ENCODE results near the gene LRBA.
"Not testable (repeated sequence)": the region's sequence is repeated elsewhere in the genome, so short reads cannot be mapped to it uniquely, and the experiment has no call there.

The LRBA gene

GRCh38 chr4:150714462-150715438 lies 300.3 kb downstream of the LRBA start:
- DNase-seq: no peak

GRCh38 chr4:150713251-150713650 lies 301.8 kb downstream of the LRBA start:
- no peak for DNase-seq

GRCh38 chr4:150710770-150711375 lies 304.2 kb downstream of the LRBA start:
- no peak for DNase-seq

GRCh38 chr4:150708004-150708403 lies 307.1 kb downstream of the LRBA start:
- DNase-seq: no peak

DNA sequence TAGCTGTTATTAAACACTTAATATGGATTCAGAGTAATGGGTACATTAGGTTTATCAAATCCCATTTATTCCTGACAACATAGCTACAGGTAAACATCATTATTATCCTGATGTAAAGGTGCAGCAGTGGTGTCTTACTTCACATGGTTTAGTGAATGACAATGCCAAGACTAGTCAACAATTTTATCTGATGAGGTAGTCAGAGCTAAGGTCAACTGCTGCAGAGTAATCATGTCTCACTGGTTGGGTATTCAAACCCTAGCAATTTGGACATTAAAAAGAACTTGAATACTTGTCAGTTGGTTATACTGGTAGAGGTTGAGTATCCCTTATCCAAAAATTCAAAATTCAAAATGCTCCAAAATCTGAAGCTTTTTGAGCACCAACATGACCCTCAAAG lies 315.5 kb downstream of the LRBA start:
- DNase-seq: no peak

- DNase-seq: no peak
Measured at GRCh38 chr4:150695162-150695561, 319.9 kb downstream of the LRBA start.

DNA sequence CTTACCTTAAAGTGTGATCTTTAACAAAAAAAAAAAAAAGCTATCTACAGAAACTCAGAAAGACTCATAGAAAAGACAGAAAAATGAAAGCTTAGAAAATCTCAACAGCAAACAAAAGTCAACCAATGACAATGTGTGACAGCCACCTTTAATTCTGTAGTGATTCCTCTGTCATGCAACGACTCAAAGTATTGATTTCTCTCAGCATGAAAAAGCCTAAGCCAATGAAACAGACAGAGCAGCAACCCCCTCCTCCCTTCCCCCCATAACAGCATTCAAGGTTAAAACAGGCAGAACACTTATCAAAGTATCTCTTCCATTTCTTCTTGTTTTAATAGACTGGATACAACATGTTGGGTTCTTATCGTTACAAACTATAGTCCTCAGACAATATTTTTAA lies 320.6 kb downstream of the LRBA start:
- DNase-seq: no peak

GRCh38 chr4:150683775-150684350 lies 331.2 kb downstream of the LRBA start:
- no peak for DNase-seq

DNA sequence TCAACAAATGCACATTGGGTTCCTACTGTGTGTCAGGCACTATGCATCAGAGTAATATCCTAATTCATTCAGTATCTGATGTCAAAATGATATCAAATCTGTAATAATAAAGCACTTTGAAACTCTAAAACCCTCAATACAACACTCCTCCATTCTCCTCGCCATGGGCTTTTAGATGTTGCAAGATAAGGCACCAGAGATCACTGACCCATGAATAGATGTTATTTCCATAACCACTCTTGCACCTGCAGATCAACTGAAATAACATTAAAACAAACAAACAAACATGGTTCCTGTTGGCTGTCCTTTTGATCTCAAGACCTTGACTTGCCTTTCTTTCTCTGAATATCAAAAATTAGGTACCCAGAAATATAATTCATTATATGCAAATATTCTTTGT lies 333.0 kb downstream of the LRBA start:
- no peak for DNase-seq

- no peak for DNase-seq
Measured at GRCh38 chr4:150681063-150681462, 334.0 kb downstream of the LRBA start.

DNA sequence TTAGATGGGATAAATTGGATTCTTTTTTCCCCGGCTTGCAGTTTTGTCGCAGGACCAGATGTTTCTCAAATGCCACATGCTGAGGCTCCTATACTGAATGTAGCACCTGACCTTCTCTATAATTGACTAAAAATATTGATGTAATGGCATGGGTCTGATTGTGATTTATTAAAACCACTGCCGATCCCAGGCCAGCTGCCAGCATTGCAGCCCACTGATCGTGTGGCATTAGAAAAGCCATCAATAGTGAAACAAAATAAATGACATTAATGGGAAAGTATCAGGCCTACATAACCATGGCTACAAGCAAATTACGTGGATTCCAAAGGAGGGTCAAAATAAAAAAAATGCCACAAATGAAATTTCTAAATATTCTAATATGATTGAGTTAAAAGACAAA lies 334.4 kb downstream of the LRBA start:
- no peak for DNase-seq

GRCh38 chr4:150679765-150680343 lies 335.2 kb downstream of the LRBA start:
- DNase-seq: no peak

DNA sequence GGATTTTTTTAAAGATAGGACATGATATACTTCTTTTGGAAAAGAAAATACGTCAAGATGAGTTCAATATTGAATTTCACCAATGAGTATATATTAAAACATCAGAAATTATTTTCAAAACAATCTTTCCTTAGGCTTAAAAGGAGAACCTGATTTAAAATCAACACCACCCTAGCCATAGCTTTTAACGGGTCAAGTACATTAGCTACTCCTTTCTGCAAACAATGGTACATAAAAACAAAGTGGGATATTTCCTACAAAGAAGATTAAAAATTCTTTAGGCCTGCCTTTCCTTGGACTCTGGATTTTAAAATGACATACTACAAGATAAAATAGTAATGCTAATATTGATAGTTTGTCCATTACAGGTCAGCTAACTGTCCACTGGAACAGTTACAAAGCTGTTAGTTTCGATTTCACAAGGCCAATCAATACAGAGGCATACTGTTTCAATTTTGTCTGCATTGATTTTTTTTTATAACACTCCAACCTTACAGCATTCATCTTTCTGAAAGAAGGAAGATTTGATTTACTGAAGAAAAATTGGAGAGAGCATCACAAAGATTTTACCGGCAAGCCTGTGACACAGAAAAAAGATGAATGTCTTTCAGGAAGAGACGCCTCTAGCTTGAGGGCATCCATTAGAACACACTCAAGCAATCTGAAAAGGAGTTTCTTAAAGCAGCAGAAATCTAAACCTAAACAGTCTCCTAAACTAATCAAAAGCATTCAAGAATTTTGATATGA lies 335.9 kb downstream of the LRBA start:
- no peak for DNase-seq

DNA sequence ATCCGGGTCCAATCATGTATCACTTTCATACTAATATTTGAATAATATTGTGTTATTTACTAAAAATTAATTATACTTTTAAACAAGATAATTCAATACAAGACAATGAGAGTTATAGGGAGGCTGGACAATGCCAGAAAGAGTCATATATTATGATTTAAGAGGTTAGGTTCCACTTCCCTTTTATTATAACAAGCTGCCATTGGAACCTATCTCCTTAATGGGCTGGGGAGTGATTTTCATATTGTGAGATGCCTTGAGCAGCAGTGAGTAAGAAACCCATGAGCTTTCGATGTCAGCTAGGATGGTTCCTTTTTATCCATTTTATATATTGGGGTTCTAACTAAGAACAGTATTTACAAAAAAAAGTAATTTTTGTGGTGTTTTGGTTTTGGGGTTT lies 341.3 kb downstream of the LRBA start:
- DNase-seq: no peak

- DNase-seq: no peak
Measured at GRCh38 chr4:150668824-150669223, 346.3 kb downstream of the LRBA start.

GRCh38 chr4:150664935-150665334 lies 350.1 kb downstream of the LRBA start:
- no peak for DNase-seq

DNA sequence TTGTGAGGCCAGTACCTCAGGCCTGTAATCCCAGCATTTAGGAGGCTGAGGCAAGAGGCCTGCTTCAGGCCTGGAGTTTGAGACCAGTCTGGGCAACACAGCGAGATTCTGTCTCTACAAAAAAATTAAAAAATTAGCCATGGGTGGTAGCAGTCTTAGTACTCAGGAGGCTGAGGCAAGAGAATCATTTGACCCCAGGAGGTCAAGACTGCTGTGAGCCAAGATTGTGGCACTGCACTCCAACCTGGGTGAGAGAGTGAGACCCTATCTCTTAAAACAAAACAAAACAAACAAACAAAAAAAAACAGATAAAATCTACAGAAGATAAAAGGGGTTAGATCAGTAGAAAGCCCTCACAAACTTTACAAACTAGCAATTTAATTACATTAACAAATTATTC lies 352.4 kb downstream of the LRBA start:
- no peak for DNase-seq

GRCh38 chr4:150661551-150661950 lies 353.5 kb downstream of the LRBA start:
- DNase-seq: not testable (repeated sequence)

- DNase-seq: not testable (repeated sequence)
Measured at GRCh38 chr4:150658258-150658657, 356.8 kb downstream of the LRBA start.

DNA sequence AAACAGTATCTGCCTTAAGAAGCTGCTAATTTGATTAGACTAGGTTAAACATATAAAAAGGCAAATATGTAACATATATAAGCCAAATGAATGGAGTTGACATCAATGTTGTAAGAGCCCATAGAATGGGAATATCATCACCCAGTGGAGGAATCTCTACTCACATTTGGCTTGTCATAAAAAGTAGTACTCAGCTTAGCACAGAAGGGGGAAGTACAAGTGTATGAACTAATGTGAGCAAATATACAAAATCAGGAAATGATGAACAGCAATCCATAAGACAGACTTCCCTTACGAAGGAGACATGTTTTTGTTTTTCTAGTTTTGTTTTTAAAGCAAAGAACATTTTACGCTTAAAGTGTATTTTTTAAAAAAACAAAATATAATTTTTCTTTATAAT lies 358.2 kb downstream of the LRBA start:
- DNase-seq: peak in 1 of 2 donors; percentile 36

GRCh38 chr4:150650751-150651150 lies 364.3 kb downstream of the LRBA start:
- no peak for DNase-seq

GRCh38 chr4:150648123-150648522 lies 367.0 kb downstream of the LRBA start:
- DNase-seq: no peak

DNA sequence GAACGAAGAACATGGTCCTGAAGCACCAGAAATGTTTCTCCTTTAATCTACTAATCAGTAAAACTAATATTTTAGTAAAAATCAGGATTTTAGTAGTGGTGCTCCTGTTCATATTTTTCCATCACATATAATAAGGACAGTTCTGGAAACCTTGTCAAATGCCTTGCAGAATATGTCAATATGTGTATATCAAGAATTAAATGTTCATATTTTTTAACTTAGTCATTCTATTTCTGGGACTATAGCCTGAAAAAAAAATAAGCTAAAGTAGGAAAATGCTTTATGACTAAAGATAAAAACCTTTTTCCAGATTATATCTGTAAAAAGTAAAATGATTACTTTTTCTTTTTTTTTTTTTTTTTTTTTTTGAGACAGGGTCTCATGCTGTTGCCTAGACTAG lies 368.1 kb downstream of the LRBA start:
- no peak for DNase-seq
